Lung microvascular endothelial cell (primary cell): ENCODE results near the gene GINS3. TPM values are rescaled to one million over a fixed set of nuclear protein-coding genes. Genes with fewer than 3 reads are reported as not detected.

Experiments
- DNase-seq, 2 donors: peaks; one replicate each; pipeline versions ENCODE4 v3.0.0 to v3.0.0-alpha.2; 2010; ENCODE audit warnings: low read depth in 2 of 2
- total RNA-seq: library from RNA; depleted of rRNA; stranded (reverse); fragments of >200 nt; gene quantifications from 2 replicates; pipeline ENCODE4 v1.2.1, GENCODE V29; 2014

GINS3 gene
- total RNA-seq, 1 donor from 2014 or later = 5.2 TPM

- no peak for DNase-seq
Measured at GRCh38 chr16:58425245-58425644, 33.0 kb downstream of the GINS3 start.

- DNase-seq = no peak
Measured at GRCh38 chr16:58425756-58426494, 33.7 kb downstream of the GINS3 start.

GRCh38 chr16:58426966-58427365 is 34.7 kb downstream of the GINS3 start:
- DNase-seq = no peak

GRCh38 chr16:58428621-58429542 is 36.6 kb downstream of the GINS3 start:
- DNase-seq = no peak

GRCh38 chr16:58430718-58431117 is 38.4 kb downstream of the GINS3 start:
- DNase-seq = no peak

GRCh38 chr16:58433569-58433951 is 41.3 kb downstream of the GINS3 start:
- DNase-seq = no peak

GRCh38 chr16:58435779-58436178 is 43.5 kb downstream of the GINS3 start:
- DNase-seq = no peak

- DNase-seq = no peak
Measured at GRCh38 chr16:58440131-58440530, 47.9 kb downstream of the GINS3 start.

GRCh38 chr16:58442547-58442946 is 50.3 kb downstream of the GINS3 start:
- no peak for DNase-seq

- DNase-seq = no peak
Measured at GRCh38 chr16:58443783-58444182, 51.5 kb downstream of the GINS3 start.

GRCh38 chr16:58444265-58444664 is 52.0 kb downstream of the GINS3 start:
- DNase-seq = no peak

- peak in 1 of 2 donors; percentile 75 for DNase-seq
Measured at GRCh38 chr16:58448890-58449289, 56.6 kb downstream of the GINS3 start.

- no peak for DNase-seq
Measured at GRCh38 chr16:58449306-58449705, 57.0 kb downstream of the GINS3 start.

- no peak for DNase-seq
Measured at GRCh38 chr16:58449768-58450167, 57.5 kb downstream of the GINS3 start.

GRCh38 chr16:58450590-58450989 is 58.3 kb downstream of the GINS3 start:
- DNase-seq = no peak

- no peak for DNase-seq
Measured at GRCh38 chr16:58451265-58451689, 59.0 kb downstream of the GINS3 start.

GRCh38 chr16:58451945-58452401 is 59.7 kb downstream of the GINS3 start:
- DNase-seq = peak in 1 of 2 donors; percentile 45

GRCh38 chr16:58452640-58453039 is 60.4 kb downstream of the GINS3 start:
- no peak for DNase-seq

- no peak for DNase-seq
Measured at GRCh38 chr16:58454178-58454577, 61.9 kb downstream of the GINS3 start.

GRCh38 chr16:58454856-58455255 is 62.6 kb downstream of the GINS3 start:
- DNase-seq = no peak
